NCI-H2029 treated with DMSO at 0.1 percent for 48 hours (cell line): ENCODE data around the gene ZNF148.

Experiments
- DNase-seq: peaks from one replicate; lab custom pipeline; 2025; lab: John Stamatoyannopoulos, UW

Gene ZNF148

GRCh38 chr3:125220727-125221429, 154.2 kb downstream of the ZNF148 start:
- no peak for DNase-seq

GRCh38 chr3:125220183-125220582, 154.9 kb downstream of the ZNF148 start:
- no peak for DNase-seq

- no peak for DNase-seq
These were observed 155.8 kb downstream of the ZNF148 start for GRCh38 chr3:125219261-125219701.

GRCh38 chr3:125214738-125215137, 160.4 kb downstream of the ZNF148 start:
- DNase-seq, result no peak

GRCh38 chr3:125213946-125214542, 161.1 kb downstream of the ZNF148 start:
- no peak for DNase-seq

- no peak for DNase-seq
These were observed 161.8 kb downstream of the ZNF148 start for GRCh38 chr3:125213364-125213755.

GRCh38 chr3:125212509-125213363, 162.4 kb downstream of the ZNF148 start, which contains the start of gene SLC12A8:
TSS of gene SLC12A8 (minus strand) at chr3:125212748. CDS start at chr3:125211349, 1,399 bp downstream.
- no peak for DNase-seq

GRCh38 chr3:125212091-125212508, 163.0 kb downstream of the ZNF148 start:
- no peak for DNase-seq

GRCh38 chr3:125211523-125212090, 163.5 kb downstream of the ZNF148 start:
- no peak for DNase-seq

- no peak for DNase-seq
These were observed 167.1 kb downstream of the ZNF148 start for GRCh38 chr3:125207949-125208568.

GRCh38 chr3:125207507-125207906, 167.6 kb downstream of the ZNF148 start:
- DNase-seq, result no peak

- DNase-seq, result no peak
These were observed 168.2 kb downstream of the ZNF148 start for GRCh38 chr3:125206934-125207333.

GRCh38 chr3:125203731-125204130, 171.4 kb downstream of the ZNF148 start:
- no peak for DNase-seq

GRCh38 chr3:125202197-125202596, 172.9 kb downstream of the ZNF148 start:
- no peak for DNase-seq

GRCh38 chr3:125200731-125201139, 174.4 kb downstream of the ZNF148 start:
- DNase-seq, result no peak

- DNase-seq, result no peak
These were observed 180.1 kb downstream of the ZNF148 start for GRCh38 chr3:125194849-125195601.

- no peak for DNase-seq
These were observed 180.9 kb downstream of the ZNF148 start for GRCh38 chr3:125194061-125194848.

- no peak for DNase-seq
These were observed 182.7 kb downstream of the ZNF148 start for GRCh38 chr3:125192190-125193035.

- no peak for DNase-seq
These were observed 183.4 kb downstream of the ZNF148 start for GRCh38 chr3:125191730-125192129.
